ENCODE measurements around the gene S100A10.
A peak's percentile ranks its signal among the peaks of the same experiment; 100 is the strongest.

The S100A10 gene

DNA sequence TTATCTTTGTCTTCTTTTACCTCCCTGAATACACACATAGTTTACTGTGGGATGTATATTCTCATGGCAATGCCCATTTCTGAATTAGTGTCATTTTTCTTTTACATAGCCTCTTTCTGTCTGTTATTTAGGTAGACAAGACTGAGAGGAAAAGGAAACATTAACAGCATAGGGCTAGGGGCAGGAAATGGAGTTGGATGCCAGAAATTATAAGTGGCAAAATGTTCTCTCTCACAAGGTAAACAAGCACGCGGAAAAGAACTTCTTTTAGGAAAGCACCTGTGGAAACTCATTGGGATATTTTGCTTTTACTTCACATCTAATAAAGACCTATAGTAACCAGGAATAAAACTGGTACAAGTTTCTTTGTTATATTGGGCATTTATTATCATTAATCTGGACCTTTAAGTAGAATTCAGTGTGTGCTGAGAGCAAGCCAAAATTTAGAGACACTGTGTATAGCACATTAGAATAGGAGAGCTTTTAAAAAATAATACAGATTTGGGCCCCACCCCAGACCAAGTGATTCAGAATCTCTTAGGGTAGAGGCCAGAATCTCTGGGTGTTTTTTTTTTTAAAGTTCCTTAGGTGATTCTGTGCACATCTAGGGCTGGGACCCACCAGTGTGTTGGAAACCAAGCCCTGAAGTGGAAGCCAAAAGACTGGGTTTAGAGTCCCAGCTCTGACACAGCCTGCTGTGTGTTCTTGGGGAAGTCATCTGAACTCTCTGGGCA is 32.7 kb downstream of the S100A10 start:
- DNase-seq = no peak

DNA sequence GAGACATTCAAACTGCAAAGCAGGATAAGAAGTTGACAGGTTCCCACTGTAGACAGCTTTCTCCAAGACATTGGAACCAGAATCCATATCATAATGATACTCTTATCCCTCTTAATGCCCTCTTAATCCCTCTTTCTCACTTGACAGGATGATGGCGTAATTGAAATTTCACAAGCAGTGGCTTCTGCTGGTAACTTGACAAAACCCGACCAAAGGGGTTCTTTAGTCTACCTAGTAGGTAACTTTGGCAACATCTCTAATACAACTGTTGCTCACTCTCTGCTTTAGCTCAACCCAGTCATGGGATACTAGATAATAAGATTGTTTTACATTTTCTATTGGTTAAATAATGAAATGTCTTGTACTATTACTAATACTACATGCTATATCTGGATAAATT is 34.7 kb downstream of the S100A10 start:
- DNase-seq = no peak

DNA sequence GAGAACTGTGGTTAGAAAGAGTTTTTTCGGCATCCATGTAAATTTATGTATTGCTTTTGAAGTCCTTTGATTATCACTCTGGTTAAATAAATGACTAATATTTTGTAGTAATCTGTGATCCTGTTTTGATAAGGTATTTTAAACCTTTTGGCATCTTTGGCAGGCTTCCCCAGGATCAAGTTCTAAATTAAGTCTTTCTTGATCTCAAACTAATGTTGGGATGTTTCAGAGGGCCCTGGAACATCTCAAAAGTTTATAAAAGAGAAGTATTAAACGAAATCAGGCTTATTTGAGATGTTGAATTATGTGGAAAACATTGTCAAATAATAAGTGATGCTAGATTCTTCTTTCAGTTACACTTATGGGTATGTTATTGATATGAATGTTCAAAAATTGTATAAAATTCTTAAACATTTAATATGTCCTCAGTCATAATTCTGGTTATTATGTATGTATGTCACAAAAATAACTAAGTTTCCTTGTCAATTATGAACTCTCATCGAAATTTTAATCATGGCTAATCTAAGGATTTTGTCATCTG is 36.6 kb downstream of the S100A10 start:
- DNase-seq = no peak

DNA sequence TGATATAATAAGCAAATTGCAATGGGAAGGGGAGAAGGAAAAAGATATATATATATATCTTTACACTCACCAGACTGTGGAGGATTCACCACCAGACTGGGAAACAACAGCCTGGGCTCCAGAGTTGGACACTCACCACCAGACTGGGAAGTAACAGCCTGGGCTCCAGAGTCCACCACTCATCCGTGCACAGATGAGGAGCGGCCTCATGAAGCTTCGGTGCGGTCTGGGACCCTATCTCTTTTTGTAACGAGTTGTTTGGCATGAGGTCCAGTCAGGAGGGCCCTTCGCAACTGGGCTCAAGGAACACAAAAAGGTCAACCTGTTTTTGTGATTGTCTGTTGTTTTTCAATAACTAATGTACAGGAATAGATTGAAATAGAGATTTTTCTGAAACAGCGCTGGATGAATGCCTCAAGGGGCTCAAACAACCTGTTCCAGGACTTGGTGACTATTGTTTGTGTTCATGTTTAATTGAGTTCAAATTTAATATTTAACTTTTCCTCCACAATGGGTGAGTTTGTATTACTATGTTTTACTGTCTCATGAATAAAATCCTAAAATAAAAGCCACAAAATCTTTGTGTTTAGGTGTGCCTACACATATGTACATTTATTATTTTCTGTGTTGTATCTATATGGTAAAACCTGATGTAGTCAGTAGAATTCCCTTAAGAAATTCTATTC is 40.1 kb downstream of the S100A10 start:
- no peak for DNase-seq

DNA sequence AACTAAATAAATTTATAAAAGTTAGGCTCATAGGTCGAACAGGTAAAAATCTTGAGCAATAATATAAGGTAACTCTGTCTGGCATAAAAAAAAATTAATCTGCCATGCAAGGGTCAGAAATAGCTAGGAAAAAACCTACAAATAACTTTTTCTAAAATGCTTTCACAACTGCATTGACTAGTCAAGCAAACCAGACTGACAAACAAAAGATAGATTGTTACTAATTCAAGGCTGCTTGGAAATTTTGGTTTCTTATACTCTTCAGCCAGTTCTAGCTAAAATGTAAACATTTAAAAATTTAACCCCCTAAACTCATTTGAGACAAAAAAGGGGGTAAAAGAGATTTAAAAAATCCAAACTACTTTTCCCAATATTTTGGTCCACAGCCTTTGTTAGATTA is 40.8 kb downstream of the S100A10 start:
- no peak for DNase-seq

DNA sequence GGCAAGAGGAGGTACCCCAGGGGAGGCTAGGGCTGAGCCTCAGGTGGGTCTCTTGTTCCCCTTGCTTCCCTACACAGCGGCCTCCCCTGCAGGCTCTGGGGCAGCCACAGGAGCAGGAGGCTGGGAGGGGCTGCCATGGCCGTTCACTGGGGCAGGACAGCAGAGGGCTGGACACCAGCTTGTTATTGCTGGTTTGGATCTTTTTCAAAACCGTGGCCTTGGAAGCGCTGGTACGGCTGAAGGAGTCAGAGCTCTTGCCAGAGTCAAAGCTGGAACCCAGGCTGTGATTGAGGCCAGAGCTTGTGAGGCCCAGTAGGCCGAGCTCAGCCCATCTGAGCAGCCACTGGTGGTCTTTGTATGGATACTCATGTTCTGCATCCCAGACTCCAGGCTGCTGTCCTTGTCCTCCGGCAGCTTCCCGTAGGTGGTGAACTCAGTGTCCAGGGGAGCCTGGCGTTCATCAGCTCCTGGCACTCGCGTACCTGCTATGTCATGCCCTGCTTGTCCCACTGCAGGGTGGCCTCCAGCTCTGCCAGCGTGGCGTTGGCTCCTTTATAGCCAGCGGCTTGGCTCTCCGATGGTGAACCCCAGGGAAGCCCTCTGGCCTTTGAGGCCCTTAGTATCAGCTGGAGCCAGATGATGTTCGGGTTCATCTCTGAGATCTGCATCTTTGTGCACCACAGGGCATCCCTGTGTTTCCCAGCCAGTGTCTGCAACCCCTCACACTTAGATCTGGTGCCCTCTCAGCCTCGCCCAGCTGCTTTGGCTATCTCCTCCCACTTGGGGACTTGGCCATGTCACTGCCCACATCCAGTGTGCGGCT is 44.1 kb downstream of the S100A10 start:
- DNase-seq = no peak

DNA sequence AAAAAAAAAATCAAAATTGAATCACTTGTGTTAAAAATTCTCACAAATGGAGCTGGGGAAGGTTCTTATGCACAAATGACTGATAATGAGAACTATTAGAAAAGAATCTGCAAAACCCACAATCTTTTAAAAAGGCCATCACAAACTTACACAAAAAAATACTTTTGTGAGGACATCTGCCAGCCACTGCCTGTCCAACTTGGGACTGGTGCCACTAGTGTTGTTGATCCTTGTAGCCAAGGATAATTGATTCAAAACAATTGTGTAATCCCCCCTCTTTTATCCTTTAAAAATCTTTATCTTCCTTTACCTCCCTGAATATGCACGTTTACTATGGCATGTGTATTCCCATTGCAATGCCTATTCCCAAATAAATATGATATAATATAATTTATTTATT is 45.2 kb downstream of the S100A10 start:
- no peak for DNase-seq

DNA sequence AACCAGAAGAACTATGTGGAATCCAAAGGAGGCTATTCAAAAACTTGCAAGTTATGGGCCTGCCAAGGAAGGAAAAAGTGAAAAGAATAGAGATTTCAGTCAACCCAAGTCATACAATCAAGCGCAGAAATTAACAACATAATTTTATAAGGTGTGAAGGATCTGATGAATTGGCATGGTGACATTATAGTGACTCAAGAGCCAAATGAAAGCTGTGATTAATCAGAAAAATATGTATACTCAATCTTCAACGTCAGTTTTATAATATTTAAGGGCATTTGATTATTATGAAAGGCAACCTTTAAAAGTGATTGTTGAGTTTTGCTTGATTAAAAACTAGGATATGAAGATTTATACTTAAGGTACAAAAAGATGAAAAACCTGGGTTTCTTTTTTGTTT is 46.5 kb downstream of the S100A10 start:
- DNase-seq = no peak

DNA sequence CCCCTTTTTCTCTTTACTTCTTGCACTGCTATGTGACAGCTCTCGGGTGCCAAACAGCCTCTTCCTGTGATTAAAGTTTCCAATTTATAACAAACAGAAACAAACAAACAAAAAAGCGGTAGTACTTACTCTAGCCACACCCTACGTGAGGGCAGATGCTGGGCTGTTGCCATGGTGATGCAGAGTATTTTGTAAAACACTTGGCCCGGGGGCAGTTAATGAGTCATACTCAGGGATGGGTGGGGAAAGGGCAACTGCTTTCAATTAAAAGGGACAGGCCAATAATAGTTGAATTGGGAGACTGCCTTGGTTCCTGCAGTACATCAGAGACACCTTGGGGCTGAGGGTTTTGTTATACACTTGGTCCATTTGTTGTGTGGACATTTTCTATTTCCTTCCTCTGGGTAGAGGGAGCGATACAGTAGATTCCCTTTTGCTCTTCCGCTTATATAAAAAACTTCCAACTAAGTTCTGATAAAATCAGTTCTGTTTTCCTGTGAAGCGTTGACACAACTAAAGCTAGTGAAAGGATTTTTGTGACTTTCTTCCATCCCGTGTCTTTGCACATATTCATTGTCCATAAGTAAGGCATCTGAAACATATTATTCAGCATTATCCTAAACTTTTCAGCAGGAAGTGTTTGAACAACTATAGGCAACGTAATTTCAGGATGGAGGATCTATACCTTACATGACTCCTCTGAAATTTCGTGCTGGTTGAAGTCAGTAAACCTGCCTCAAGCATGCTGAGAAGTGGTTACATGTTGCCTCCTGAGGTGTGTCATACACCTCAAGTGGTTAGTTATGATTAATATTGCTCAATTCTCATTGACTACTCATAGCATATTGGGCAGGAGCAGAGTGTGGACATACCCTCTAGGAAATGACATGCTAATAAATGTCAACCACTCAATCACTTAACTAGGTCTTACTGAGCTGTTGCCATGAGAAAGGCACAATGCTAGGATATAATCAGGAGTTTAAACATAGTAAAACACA is 47.6 kb downstream of the S100A10 start:
- DNase-seq = peak; percentile 52 to 68

DNA sequence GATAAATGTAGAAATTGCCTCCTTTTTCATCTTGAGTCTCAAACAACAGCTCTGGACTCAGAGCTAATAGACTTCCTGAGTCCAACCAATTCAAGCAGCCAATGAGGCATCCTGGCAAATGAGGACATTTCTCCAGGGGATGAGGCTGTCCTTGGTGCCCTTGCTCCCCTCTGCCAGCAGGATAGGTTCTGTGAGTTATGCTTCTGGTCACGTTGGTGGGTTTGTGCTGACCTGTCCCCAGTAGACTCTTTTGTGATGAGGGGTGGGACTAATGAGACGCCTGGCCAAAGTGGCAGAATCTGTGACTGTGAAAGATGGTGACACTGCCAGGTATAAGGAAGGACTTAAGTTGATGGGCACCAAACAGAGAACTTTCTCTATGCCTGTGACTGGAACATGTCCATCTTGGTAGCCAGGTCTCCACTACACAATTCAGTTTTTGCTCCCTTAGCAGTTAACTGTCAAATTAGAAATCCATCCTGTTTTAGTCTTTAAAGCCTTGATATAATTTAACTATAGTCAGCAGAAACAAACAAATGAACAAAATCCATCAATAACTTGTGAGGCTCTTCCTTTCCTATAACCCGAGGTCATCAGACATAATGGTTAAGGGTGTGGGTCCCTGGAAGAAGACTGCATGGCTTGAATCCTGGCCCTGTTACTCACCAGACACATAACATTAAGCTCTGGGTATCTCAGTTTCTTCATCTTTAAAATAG is 48.6 kb downstream of the S100A10 start:
- DNase-seq = no peak

DNA sequence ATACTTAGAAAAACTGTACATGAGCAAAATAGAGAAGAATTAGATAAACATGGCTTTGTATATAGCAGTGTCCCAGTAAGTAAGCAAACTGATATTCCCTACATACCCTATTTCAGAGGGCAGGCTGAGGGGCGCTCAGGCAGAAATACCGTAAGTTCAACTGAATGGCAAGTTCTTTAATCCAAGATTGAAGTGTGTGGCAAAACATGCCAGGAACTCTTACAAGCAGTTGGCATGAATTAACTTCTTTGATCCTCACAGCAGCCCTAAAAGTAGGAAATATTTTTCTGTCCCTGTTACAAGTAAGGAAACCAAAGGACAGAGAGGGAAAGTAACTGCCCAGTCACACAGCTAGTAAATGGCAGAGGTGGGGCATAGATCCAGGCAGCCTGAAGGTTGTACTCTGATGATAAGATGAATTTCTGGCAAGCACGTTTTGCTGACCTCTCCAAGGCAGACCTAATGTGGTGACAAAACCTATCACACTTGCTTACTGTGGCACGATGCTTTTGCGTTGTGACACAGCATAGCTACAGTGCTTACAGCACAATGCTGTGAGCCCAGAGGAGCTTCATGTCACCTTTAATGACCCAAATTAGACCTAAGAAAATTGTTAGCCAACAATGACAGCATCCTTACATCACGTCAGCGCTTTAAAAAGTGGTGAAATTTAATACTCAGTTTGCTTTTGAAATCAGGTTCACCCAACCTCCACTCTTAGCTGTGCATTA is 49.4 kb downstream of the S100A10 start:
- no peak for DNase-seq

DNA sequence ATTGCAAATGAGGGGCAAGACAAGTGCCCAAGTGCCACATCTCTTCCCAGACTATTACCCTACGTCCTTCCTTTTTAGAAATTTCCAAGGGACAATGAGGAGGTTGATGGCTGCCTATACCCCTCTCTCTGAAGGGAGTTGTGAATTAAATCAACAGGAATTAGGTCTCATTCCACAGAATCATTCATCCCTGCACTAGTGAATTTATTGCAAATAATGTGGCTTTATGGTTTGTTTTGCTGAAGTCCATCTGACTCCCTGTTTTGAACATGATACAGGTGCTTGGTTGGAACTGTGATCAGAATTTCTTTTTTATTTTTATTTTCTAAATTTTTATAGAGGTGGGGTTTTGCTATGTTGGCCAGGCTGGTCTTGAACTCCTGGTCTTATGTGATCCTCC is 50.1 kb downstream of the S100A10 start:
- no peak for DNase-seq

DNA sequence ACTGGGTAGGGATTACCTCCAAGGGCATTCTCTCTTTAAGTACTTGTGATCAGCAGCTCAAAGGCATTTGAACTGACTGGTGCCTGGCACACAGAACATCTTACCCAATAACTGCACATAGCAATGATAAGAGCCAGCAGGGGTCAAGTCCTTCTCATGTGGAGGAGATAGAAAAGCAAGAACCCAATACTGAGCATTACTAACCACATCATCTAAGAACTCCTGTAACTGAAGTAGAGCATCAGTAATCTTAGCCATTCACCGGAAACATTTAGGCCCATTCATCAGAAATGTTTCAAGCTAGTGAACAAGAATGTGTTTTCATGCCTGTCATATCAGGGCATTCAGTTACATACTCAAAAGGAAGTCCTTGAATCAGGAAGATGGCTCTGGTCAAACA is 50.8 kb downstream of the S100A10 start:
- no peak for DNase-seq

DNA sequence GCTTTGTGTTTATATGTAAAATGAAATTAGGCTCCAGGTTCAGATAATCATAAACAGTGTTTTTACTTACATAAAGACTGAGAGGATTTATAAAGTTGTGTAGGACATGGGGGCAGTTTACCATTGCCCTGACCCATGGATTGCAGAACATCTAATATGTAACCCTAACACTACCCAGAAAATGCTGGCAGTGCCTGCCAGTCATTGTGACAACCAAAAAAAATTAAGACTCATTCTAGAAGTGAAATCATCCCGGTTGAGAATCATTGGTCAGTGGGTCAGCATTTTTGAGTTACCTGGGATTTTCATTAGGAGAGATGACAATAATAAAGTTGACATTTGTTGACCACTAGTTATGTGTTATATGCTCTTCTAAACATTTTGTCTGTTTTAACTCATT is 53.1 kb downstream of the S100A10 start:
- no peak for DNase-seq

DNA sequence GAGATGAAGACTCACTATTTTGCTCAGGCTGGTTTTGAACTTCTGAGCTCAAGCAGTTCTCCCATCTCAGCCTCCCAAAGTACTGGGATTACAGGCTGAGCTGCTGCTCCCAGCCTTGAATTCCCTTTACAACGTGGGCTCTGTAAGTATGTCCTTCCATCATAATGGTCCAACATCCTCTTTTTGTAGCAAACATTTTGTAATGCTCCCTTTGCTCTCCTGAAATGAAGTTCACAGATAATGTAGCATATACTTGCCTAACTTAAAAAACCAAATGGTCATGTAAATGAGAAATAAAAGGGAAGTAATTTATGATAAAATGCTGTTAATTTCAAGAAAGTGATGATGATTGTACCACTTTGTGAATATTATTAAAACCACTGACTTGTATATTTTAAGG is 53.9 kb downstream of the S100A10 start:
- DNase-seq = no peak

DNA sequence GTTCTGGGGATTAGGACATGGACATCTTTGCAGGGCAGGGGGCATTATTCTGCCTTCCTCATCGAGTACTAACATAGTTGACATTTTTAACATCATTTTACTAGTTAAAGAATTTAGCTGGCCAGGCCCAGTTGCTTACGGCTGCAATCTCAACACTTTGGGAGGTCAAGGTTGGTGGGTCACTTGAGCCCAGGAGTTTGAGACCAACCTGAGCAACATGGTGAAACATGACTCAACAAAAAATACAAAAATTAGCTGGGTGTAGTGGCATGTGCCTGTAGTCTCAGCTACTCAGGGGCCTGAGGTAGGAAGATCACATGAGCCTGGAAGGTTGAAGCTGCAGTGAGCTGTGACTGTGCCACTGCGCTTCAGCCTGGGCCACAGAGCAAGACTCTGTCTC is 54.5 kb downstream of the S100A10 start:
- no peak for DNase-seq

DNA sequence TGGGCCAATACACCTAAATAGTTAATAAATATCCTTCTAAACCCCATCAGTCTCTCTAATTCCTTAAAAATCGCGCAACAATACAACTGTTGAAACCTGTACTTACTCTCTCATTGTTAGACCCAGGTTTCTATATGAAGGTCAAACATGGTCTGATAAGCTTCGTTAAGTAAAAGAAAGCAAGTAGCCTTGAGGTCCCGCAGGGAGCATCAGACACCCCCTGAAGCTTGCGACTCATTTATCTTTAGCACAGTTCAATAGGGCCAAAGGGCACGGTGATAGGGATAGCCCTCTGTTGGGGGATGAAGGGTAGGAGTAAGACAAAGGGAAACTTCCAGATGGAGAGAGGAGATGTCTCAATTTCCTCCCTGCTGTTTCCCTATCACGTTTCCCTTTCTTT is 57.0 kb downstream of the S100A10 start:
- DNase-seq = no peak

DNA sequence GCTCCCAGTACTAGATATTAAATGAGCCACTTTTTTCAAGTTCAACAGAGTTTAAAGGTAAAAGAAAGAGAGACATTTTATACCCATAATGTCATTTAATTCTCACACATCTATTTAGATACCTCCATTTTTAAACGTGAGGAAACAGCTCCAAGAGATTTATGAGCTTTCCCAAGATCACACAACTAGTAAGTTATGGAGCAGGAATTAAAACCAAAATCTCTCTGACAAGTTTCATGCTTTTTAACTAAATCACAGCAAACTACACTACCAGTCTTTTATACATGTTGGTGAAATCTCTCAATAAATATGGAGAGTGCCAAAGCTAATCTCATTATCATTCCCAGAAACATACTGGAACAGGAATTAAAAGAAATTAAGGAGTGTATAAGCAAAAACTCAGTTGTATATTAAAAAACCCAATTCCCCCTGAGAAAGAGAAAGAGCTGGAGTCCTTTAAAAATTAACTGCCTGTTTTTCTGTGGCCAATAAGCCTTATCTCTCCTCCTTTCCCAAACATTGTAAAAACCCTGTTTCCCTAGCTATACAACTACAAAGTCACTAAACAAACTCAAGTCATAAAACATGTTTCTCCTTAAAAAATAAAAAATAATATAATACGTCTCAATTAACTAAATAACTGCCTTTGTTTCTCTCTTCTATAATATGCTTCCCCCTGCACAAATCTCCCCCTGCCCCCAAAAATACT is 57.6 kb downstream of the S100A10 start:
- DNase-seq = no peak

DNA sequence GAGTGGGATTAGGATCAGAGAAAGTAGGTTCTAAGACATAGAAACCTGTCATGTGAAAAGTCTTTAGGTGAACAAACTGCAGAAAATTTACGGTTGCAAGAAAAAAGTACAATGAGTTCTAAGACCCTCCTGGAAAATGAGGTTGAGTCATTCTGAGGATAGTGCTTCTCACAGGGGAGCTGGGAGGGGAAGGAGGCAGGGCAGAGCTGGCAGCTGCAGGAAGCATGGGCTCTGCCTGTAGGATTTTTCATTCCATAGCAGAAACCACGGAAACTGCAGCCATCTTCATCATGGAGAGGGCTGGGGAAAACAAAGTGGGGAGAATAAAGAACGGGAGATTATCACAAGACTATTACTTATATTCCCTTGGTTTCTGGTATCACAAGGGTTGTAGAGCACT is 58.5 kb downstream of the S100A10 start:
- no peak for DNase-seq

DNA sequence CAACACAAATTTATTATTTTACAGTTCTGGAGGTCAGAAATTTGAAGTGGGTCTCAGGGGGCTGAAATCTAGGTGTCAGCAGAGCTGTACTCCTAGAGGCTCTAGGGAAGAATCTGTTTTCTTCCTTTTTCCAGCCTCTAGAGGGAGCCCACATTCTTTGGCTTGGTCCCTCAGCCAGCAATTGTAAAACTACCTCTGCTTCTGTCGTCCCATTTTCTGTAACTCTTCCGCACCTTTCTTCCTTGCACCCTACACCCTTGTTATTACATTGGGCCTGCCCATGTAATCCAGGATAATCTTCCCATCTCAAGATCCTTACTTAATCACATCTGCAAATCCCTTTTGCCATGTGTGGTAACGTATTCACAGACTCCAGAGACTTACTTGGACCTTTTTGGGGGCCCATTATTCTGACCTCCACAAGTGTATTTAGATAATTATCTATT is 59.6 kb downstream of the S100A10 start:
- DNase-seq = peak; percentile 37 to 63
